DND-41 (cell line): ENCODE measurements around the gene TFCP2L1.

Source experiments
- ATAC-seq: fragments of 200-7000 bp; cut with Tn5 transposase; 3 replicates; pipeline ENCODE4 v1.9.1; 2021; ENCODE audit warnings: low read depth; ENCODE audit not compliant: insufficient read depth
- DNase-seq: peaks from one replicate; pipeline ENCODE4 v3.0.0-alpha.2; 2020
- H2AFZ ChIP-seq: 2 replicates; pipeline ENCODE4 v1.6.0; 2012; ENCODE audit warnings: low read depth, low read length
- H3K27ac ChIP-seq: 2 replicates; pipeline ENCODE4 v1.5.1; 2012; ENCODE audit warnings: low read length, inconsistent platforms
- H3K27me3 ChIP-seq: fragments of 200-600 bp; sonication (generic); 2 replicates; pipeline ENCODE4 v1.6.0; 2012; ENCODE audit warnings: low read length, mild to moderate bottlenecking, inconsistent platforms; ENCODE audit not compliant: insufficient read depth, poor library complexity
- H3K36me3 ChIP-seq: 2 replicates; pipeline ENCODE4 v1.5.1; 2012; ENCODE audit warnings: low read length, inconsistent platforms; ENCODE audit not compliant: insufficient read depth
- H3K4me1 ChIP-seq: 2 replicates; pipeline ENCODE4 v1.5.1; 2012; ENCODE audit warnings: mild to moderate bottlenecking, low read length; ENCODE audit not compliant: insufficient read depth
- H3K4me2 ChIP-seq: 2 replicates; pipeline ENCODE4 v1.6.0; 2012; ENCODE audit warnings: mild to moderate bottlenecking, moderate library complexity, low read length, inconsistent platforms; ENCODE audit not compliant: insufficient read depth
- H3K4me3 ChIP-seq, 2 experiments: fragments of 200-600 bp in 1 of 2; shearing (Covaris generic) in 1 of 2; 2 replicates each; pipeline ENCODE4 v1.5.1; 2012 to 2016; ENCODE audit warnings: inconsistent platforms in 2 of 2, low read length in 2 of 2, mild to moderate bottlenecking in 2 of 2, low read depth in 1 of 2, moderate library complexity in 1 of 2
- H3K79me2 ChIP-seq: 2 replicates; pipeline ENCODE4 v1.6.0; 2012; ENCODE audit warnings: low read length, inconsistent platforms; ENCODE audit not compliant: insufficient read depth
- H3K9ac ChIP-seq: 2 replicates; pipeline ENCODE4 v1.6.0; 2012; ENCODE audit warnings: low read depth, mild to moderate bottlenecking, inconsistent platforms, low read length, moderate library complexity
- H3K9me3 ChIP-seq: 2 replicates; pipeline ENCODE4 v1.5.1; 2012; ENCODE audit warnings: low read length, moderate library complexity, mild to moderate bottlenecking, inconsistent platforms; ENCODE audit not compliant: insufficient read depth, severe bottlenecking
- H4K20me1 ChIP-seq: 2 replicates; pipeline ENCODE4 v1.6.0; 2012; ENCODE audit warnings: low read length; ENCODE audit not compliant: insufficient read depth
- CTCF ChIP-seq: IDR thresholded peaks from 2 replicates; pipeline ENCODE4 v1.5.1; 2012; ENCODE audit warnings: borderline replicate concordance, low read length, moderate library complexity, mild to moderate bottlenecking; ENCODE audit not compliant: poor library complexity, severe bottlenecking; ENCODE audit errors: extremely low read depth
- EZH2 ChIP-seq: IDR thresholded peaks from 3 replicates; pipeline ENCODE4 v1.6.1; 2012; ENCODE audit warnings: borderline replicate concordance, low read depth, mild to moderate bottlenecking, moderate library complexity, low read length, inconsistent platforms; ENCODE audit not compliant: severe bottlenecking

Gene TFCP2L1

GRCh38 chr2:121245913-121246312 lies 39.1 kb downstream of the TFCP2L1 start:
- Histone ChIP-seq H4K20me1 (no peaks in the 10 kb centered on the region), H3K9me3 (no peaks in the 10 kb centered on the region), H3K4me3 (no peak overlapping the region), H3K27me3 (no peaks in the 10 kb centered on the region), H3K4me2 (no peak overlapping the region), H3K9ac (no peak overlapping the region), H3K36me3 (no peaks in the 10 kb centered on the region), H2AFZ (no peak overlapping the region), H3K4me1 (peaks cover 3% of the 10 kb centered on the region; the same call in 1 of the 2 replicates), H3K27ac (no peak overlapping the region), H3K79me2 (no peaks in the 10 kb centered on the region)
- no peak for DNase-seq
- ATAC-seq = no peak
- TF ChIP-seq CTCF = no peak

GRCh38 chr2:121245120-121245820 lies 39.7 kb downstream of the TFCP2L1 start:
- no peaks in the 10 kb centered on the region for H3K36me3 ChIP-seq
- TF ChIP-seq CTCF (no peak), EZH2 (no peak)
- H3K27me3 ChIP-seq = no peaks in the 10 kb centered on the region
- no peaks in the 10 kb centered on the region for H3K79me2 ChIP-seq
- H3K27ac ChIP-seq = no peak overlapping the region
- no peak overlapping the region for H3K9ac ChIP-seq
- no peak overlapping the region for H3K4me2 ChIP-seq
- H3K4me3 ChIP-seq = no peak overlapping the region
- peaks cover 3% of the 10 kb centered on the region; the same call in 1 of the 2 replicates for H3K4me1 ChIP-seq
- no peak for DNase-seq
- no peaks in the 10 kb centered on the region for H3K9me3 ChIP-seq
- no peak for ATAC-seq
- no peaks in the 10 kb centered on the region for H4K20me1 ChIP-seq
- H2AFZ ChIP-seq = no peak overlapping the region

- no peak overlapping the region for H2AFZ ChIP-seq
- ATAC-seq (no peak), DNase-seq (no peak)
- no peaks in the 10 kb centered on the region for H4K20me1 ChIP-seq
- no peak overlapping the region for H3K4me2 ChIP-seq
- no peak overlapping the region for H3K9ac ChIP-seq
- no peaks in the 10 kb centered on the region for H3K9me3 ChIP-seq
- no peak overlapping the region for H3K4me3 ChIP-seq
- no peaks in the 10 kb centered on the region for H3K36me3 ChIP-seq
- H3K4me1 ChIP-seq = peaks cover 3% of the 10 kb centered on the region; the same call in 1 of the 2 replicates
- H3K27ac ChIP-seq = no peak overlapping the region
- H3K79me2 ChIP-seq = no peaks in the 10 kb centered on the region
- H3K27me3 ChIP-seq = no peaks in the 10 kb centered on the region
- no peak for TF ChIP-seq CTCF
- no peak for TF ChIP-seq EZH2
Measured at GRCh38 chr2:121244616-121245015, 40.4 kb downstream of the TFCP2L1 start.
